GM23248 (cell line): ENCODE data around the gene UROC1.

Source experiments
- EZH2 ChIP-seq: fragments of 200-600 bp; sonication (generic); IDR thresholded peaks from 2 replicates; pipeline ENCODE4 v1.6.1; 2018; ENCODE audit warnings: antibody characterized with exemption, mild to moderate bottlenecking; ENCODE audit not compliant: insufficient read depth, poor library complexity, severe bottlenecking
- EZH2phosphoT487 ChIP-seq: fragments of 200-600 bp; sonication (generic); IDR thresholded peaks from 2 replicates; pipeline ENCODE4 v1.6.1; 2018; ENCODE audit warnings: antibody characterized with exemption, moderate library complexity, mild to moderate bottlenecking, low read depth; ENCODE audit not compliant: insufficient read depth

DNA sequence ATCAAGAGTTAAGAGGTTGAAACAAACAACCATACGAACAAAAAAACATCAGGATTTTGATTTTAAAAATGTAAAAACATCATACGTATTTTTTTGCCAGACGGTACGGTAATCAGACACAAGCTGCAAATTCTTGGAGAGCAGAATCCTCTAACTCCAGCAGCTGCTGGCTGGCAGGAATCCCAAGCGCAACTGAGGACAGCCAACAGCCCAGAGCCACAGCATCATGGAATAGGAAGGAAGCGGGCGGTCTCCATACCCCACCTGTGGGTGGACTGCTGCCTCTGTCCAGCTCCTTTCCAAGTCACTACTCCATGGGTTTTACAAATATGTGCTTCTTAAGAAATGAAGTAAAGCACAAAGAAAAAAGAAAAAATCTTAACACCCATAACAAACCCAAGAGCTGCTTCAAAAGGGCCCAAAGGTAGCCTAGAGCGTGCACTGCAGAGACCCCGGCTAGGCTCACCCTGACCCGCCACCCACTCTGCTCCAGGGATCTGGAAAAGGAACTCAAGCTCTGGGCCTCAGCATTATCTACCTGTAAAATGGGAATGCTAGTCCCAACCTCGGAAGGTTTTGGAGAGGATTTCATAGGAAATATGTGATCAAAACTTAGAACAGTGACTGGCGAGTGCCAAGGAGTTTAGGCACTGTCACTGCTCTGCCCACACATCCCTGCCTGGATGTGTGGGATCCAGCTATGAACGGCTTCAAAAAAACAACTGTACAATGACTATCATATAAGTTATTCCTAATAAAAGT, 75.3 kb downstream of the UROC1 start:
- TF ChIP-seq EZH2phosphoT487, result no peak
- no peak for TF ChIP-seq EZH2
